ENCODE results near the gene TBC1D1. TPM values are rescaled to one million over a fixed set of nuclear protein-coding genes. Genes with fewer than 3 reads are reported as not detected.

Gene TBC1D1
- polyA plus RNA-seq, 1 donor (not counting 4 experiments of a cell fraction or from before 2014, with no cell fraction given) = 32.5 TPM

- Histone ChIP-seq H2AFZ (ENCODE audit: control insufficient read depth, low read length) (no peak overlapping the region), H3K27me3 (ENCODE audit: control insufficient read depth, extremely low read depth, insufficient read depth, low read length) (no peaks in the 10 kb centered on the region), H3K9me3 (ENCODE audit: control insufficient read depth, low read depth, low read length) (no peaks in the 10 kb centered on the region), H3K9ac (ENCODE audit: control insufficient read depth, extremely low read depth, insufficient read depth, low read length) (peak overlapping the region; percentile 25), H3K9me1 (ENCODE audit: control insufficient read depth, extremely low read depth, insufficient read depth, low read length) (no peaks in the 10 kb centered on the region), H3K4me3 (ENCODE audit: control insufficient read depth in 2 of 3, extremely low read depth in 1 of 3, insufficient read depth in 2 of 3, low read depth in 1 of 3, low read length in 3 of 3) (no peak overlapping the region), H3K4me1 (ENCODE audit: control insufficient read depth, extremely low read depth, insufficient read depth, low read length) (peaks cover 42% of the 10 kb centered on the region), H3K36me3 (ENCODE audit: control insufficient read depth in 2 of 2, extremely low read depth in 1 of 2, insufficient read depth in 2 of 2, low read length in 2 of 2) (peaks cover 0 to 8% of the 10 kb centered on the region in 2 experiments), H3K27ac (ENCODE audit: control insufficient read depth, insufficient read depth, low read length) (peak overlapping the region; percentile 99), H3K79me2 (ENCODE audit: control insufficient read depth, insufficient read depth, low read length) (no peaks in the 10 kb centered on the region), H4K20me1 (ENCODE audit: control insufficient read depth, extremely low read depth, insufficient read depth, low read length) (no peaks in the 10 kb centered on the region), H3K4me2 (ENCODE audit: control insufficient read depth, extremely low read depth, insufficient read depth, low read depth, low read length) (no peak overlapping the region)
- DNase-seq (ENCODE audit: low read depth, low spot score) (no peak), FAIRE-seq (no peak)
- TF ChIP-seq EZH2 (IDR thresholded peaks at IDR 0.05; ENCODE audit: low read length) = no peak
- TF ChIP-seq CTCF (optimal IDR thresholded peaks at IDR 0.05 in 1 of 3, IDR thresholded peaks at IDR 0.05 in 1 of 3, conservative IDR thresholded peaks at IDR 0.05 in 1 of 3; ENCODE audit: extremely low read depth in 1 of 3, insufficient read depth in 2 of 3, low read length in 3 of 3) = no peak
- dilution Hi-C loops (cut with MboI; ENCODE audit: extremely low pct_ligation_motif_present, low sequenced_read_pairs) = no loop called here
Observed at GRCh38 chr4:38130884-38131283, 240.0 kb downstream of the TBC1D1 start.

GRCh38 chr4:38131371-38132091 is 240.6 kb downstream of the TBC1D1 start:
- Histone ChIP-seq H3K27me3 (ENCODE audit: control insufficient read depth, extremely low read depth, insufficient read depth, low read length) (no peaks in the 10 kb centered on the region), H3K9me3 (ENCODE audit: control insufficient read depth, low read depth, low read length) (no peaks in the 10 kb centered on the region), H3K4me1 (ENCODE audit: control insufficient read depth, extremely low read depth, insufficient read depth, low read length) (peaks cover 40% of the 10 kb centered on the region), H3K79me2 (ENCODE audit: control insufficient read depth, insufficient read depth, low read length) (no peaks in the 10 kb centered on the region), H3K9ac (ENCODE audit: control insufficient read depth, extremely low read depth, insufficient read depth, low read length) (peak overlapping the region; percentile 60), H2AFZ (ENCODE audit: control insufficient read depth, low read length) (no peak overlapping the region), H3K36me3 (ENCODE audit: control insufficient read depth in 2 of 2, extremely low read depth in 1 of 2, insufficient read depth in 2 of 2, low read length in 2 of 2) (peaks cover 0 to 8% of the 10 kb centered on the region in 2 experiments), H3K4me2 (ENCODE audit: control insufficient read depth, extremely low read depth, insufficient read depth, low read depth, low read length) (peak overlapping the region; percentile 47), H3K4me3 (ENCODE audit: control insufficient read depth in 2 of 3, extremely low read depth in 1 of 3, insufficient read depth in 2 of 3, low read depth in 1 of 3, low read length in 3 of 3) (no peak overlapping the region), H3K27ac (ENCODE audit: control insufficient read depth, insufficient read depth, low read length) (peak overlapping the region; percentile 99), H3K9me1 (ENCODE audit: control insufficient read depth, extremely low read depth, insufficient read depth, low read length) (no peaks in the 10 kb centered on the region), H4K20me1 (ENCODE audit: control insufficient read depth, extremely low read depth, insufficient read depth, low read length) (no peaks in the 10 kb centered on the region)
- peak; percentile 34 for FAIRE-seq
- dilution Hi-C loops (cut with MboI; ENCODE audit: extremely low pct_ligation_motif_present, low sequenced_read_pairs) = no loop called here
- TF ChIP-seq CTCF (optimal IDR thresholded peaks at IDR 0.05 in 1 of 3, IDR thresholded peaks at IDR 0.05 in 1 of 3, conservative IDR thresholded peaks at IDR 0.05 in 1 of 3; ENCODE audit: extremely low read depth in 1 of 3, insufficient read depth in 2 of 3, low read length in 3 of 3) (no peak), EZH2 (IDR thresholded peaks at IDR 0.05; ENCODE audit: low read length) (no peak)
- no peak for DNase-seq (ENCODE audit: low read depth, low spot score)

Measured in keratinocyte (primary cell).